Fibroblast of pulmonary artery (primary cell): ENCODE data around the gene RBP4.
"Not testable (repeated sequence)": the region's sequence is repeated elsewhere in the genome, so short reads cannot be mapped to it uniquely, and the experiment has no call there.

Experiments
- DNase-seq: peaks from one replicate; pipeline ENCODE4 v3.0.0-alpha.2; 2010; ENCODE audit warnings: low read depth
- H3K4me3 ChIP-seq: replicated peaks from 2 replicates; pipeline ENCODE4 v1.5.1; 2011; ENCODE audit warnings: low read depth, mild to moderate bottlenecking, control low read depth, low read length, moderate library complexity
- CTCF ChIP-seq: IDR thresholded peaks from 2 replicates; pipeline ENCODE4 v1.5.1; 2011; ENCODE audit warnings: mild to moderate bottlenecking, control low read depth, low read length, inconsistent platforms; ENCODE audit errors: missing control alignments

RBP4 gene

GRCh38 chr10:93547522-93547921 is 53.5 kb downstream of the RBP4 start:
- no peak overlapping the region for H3K4me3 ChIP-seq
- no peak for TF ChIP-seq CTCF
- DNase-seq = no peak

GRCh38 chr10:93546995-93547394 is 54.0 kb downstream of the RBP4 start:
- H3K4me3 ChIP-seq, DNase-seq: not testable (repeated sequence)

GRCh38 chr10:93542358-93542791 is 58.7 kb downstream of the RBP4 start:
- peak overlapping the region; percentile 41 for H3K4me3 ChIP-seq
- DNase-seq = peak; percentile 61
- no peak for TF ChIP-seq CTCF
